WTC11 (cell line): Measurements from ENCODE around the gene SPATA4.

ENCODE experiments used
- CREB1 ChIP-seq: sonication (generic); formaldehyde crosslinking; IDR thresholded peaks from 2 replicates; pipeline ENCODE4 v1.8.0; 2023; ENCODE audit warnings: mild to moderate bottlenecking, missing genetic modification reagents
- ELF4 ChIP-seq: sonication (generic); formaldehyde crosslinking; IDR thresholded peaks from 2 replicates; pipeline ENCODE4 v1.8.1; 2022; ENCODE audit warnings: low read depth, mild to moderate bottlenecking, moderate library complexity, missing genetic modification reagents
- ZBTB21 ChIP-seq: sonication (generic); formaldehyde crosslinking; IDR thresholded peaks from 2 replicates; pipeline ENCODE4 v1.8.1; 2023; ENCODE audit warnings: mild to moderate bottlenecking, missing genetic modification reagents, borderline replicate concordance
- ZNF317 ChIP-seq: sonication (generic); formaldehyde crosslinking; IDR thresholded peaks from 2 replicates; pipeline ENCODE4 v1.8.1; 2023; ENCODE audit warnings: low read depth, mild to moderate bottlenecking, moderate library complexity, missing genetic modification reagents, borderline replicate concordance
- TF ChIP-seq, protein P1 (sequence below): sonication (generic); formaldehyde crosslinking; IDR thresholded peaks from 2 replicates; pipeline ENCODE4 v1.8.0; 2022; ENCODE audit warnings: mild to moderate bottlenecking, missing genetic modification reagents

- no peak for TF ChIP-seq ZBTB21 (CRISPR knock-in tag)
- TF ChIP-seq, protein P1, sequence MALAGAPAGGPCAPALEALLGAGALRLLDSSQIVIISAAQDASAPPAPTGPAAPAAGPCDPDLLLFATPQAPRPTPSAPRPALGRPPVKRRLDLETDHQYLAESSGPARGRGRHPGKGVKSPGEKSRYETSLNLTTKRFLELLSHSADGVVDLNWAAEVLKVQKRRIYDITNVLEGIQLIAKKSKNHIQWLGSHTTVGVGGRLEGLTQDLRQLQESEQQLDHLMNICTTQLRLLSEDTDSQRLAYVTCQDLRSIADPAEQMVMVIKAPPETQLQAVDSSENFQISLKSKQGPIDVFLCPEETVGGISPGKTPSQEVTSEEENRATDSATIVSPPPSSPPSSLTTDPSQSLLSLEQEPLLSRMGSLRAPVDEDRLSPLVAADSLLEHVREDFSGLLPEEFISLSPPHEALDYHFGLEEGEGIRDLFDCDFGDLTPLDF (CRISPR knock-in tag) = no peak
- no peak for TF ChIP-seq CREB1 (CRISPR knock-in tag)
- no peak for TF ChIP-seq ZNF317 (CRISPR knock-in tag)
- TF ChIP-seq ELF4 = no peak
Observed at GRCh38 chr4:176241703-176242102, 46.3 kb upstream of the SPATA4 start.
